K562 (cell line): ENCODE data around the gene C1orf50. TPM values are rescaled to one million over a fixed set of nuclear protein-coding genes. Genes with fewer than 3 reads are reported as not detected.

Experiments used
- FOXK2 ChIP-seq, 2 experiments: fragments of 450-650 bp; IDR thresholded peaks in 1 of 2; conservative IDR thresholded peaks in 1 of 2; 2 replicates each; pipeline ENCODE4 v1.6.1; 2016; ENCODE audit warnings: low read depth in 2 of 2, mild to moderate bottlenecking in 1 of 2
- POLR2AphosphoS2 ChIP-seq: IDR thresholded peaks from 2 replicates; pipeline ENCODE4 v1.6.1; 2012; ENCODE audit warnings: low read length, improper control_type of control experiment
- POLR2G ChIP-seq: fragments of 200-400 bp; formaldehyde crosslinking; IDR thresholded peaks from 2 replicates; pipeline ENCODE4 v1.6.1; 2017; ENCODE audit warnings: low read depth, mild to moderate bottlenecking, antibody characterized with exemption, low read length, moderate library complexity
- SIN3A ChIP-seq, 2 experiments: fragments of 150-350 bp in 1 of 2; IDR thresholded peaks; 2 replicates each; pipeline ENCODE4 v1.6.1; 2011 to 2016; ENCODE audit warnings: borderline replicate concordance in 2 of 2, low read depth in 2 of 2, low read length in 2 of 2, mild to moderate bottlenecking in 2 of 2, moderate library complexity in 2 of 2; ENCODE audit not compliant: control insufficient read depth in 1 of 2
- polyA plus RNA-seq, 8 experiments: library from polyadenylated mRNA; depleted of rRNA in 4 of 8; stranded (reverse) in 5 of 8; unstranded in 3 of 8; fragments of >200 nt; fragmentation: Nextera tagmentation in 2 of 8; fragmentation: Illumina TruSeq in 1 of 8; extraction: Ambion mirVana in 2 of 8; extraction: Trizol in 1 of 8; gene quantifications; 2 replicates each; pipeline versions ENCODE4 v1.2.1 to v1.2.3, GENCODE V29; 2011 to 2014; ENCODE audit warnings: inconsistent platforms in 1 of 8, missing spikeins in 1 of 8
- total RNA-seq, 7 experiments: library from RNA; depleted of rRNA in 6 of 7; stranded (reverse); fragments of >200 nt in 6 of 7; fragmentation: Illumina TruSeq in 2 of 7; extraction: Trizol in 2 of 7; gene quantifications; 2 replicates each; pipeline versions ENCODE4 v1.2.1 to v1.2.3, GENCODE V29; 2011 to 2021; ENCODE audit warnings: low replicate concordance in 1 of 7
- TF ChIP-seq, protein P1 (sequence below), 2 experiments: fragments of 450-650 bp in 1 of 2; sonication (generic) in 1 of 2; formaldehyde crosslinking in 1 of 2; IDR thresholded peaks; 2 replicates each; pipeline versions ENCODE4 v1.7.1 to v1.9.0; 2016 to 2022; ENCODE audit warnings: inconsistent platforms in 1 of 2, mild to moderate bottlenecking in 1 of 2, missing genetic modification reagents in 1 of 2
- TF ChIP-seq, protein P2 (sequence below): fragments of 450-650 bp; conservative IDR thresholded peaks from 2 replicates; pipeline ENCODE4 v1.6.1; 2016; ENCODE audit warnings: missing genetic modification characterization, low read depth, mild to moderate bottlenecking, control low read depth, missing compliant biosample characterization
- TF ChIP-seq, protein P3 (sequence below): fragments of 450-650 bp; IDR thresholded peaks from 2 replicates; pipeline ENCODE4 v1.6.1; 2016; ENCODE audit warnings: missing biosample characterization, missing genetic modification characterization
- TF ChIP-seq, protein P4 (sequence below): sonication (generic); formaldehyde crosslinking; IDR thresholded peaks from 2 replicates; pipeline ENCODE4 v1.8.0; 2022; ENCODE audit warnings: mild to moderate bottlenecking, missing genetic modification reagents

C1orf50 gene
- total and polyA plus RNA-seq, 9 of the 15 experiments (the other 6 are each of a cell fraction or from before 2014, with no cell fraction given): 0.55 to 13.9 (median 5.2) TPM

DNA sequence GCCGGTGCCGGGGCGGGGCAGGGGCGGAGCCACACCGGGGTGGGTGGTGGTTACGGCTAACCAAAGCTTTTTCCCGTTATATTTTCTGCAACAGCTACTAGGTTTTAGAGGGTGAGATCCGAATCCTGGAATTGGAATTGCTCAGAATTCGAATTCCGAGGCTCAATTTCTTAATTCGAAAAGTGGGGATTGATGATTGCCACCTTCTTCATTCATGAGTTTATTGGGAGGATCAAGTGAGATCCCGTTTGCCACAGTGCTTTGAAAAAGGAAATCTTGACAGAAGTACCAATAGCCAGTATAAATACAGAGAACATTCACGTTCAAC lies 50.4 kb downstream of the C1orf50 start (continued):
- TF ChIP-seq, protein P1, sequence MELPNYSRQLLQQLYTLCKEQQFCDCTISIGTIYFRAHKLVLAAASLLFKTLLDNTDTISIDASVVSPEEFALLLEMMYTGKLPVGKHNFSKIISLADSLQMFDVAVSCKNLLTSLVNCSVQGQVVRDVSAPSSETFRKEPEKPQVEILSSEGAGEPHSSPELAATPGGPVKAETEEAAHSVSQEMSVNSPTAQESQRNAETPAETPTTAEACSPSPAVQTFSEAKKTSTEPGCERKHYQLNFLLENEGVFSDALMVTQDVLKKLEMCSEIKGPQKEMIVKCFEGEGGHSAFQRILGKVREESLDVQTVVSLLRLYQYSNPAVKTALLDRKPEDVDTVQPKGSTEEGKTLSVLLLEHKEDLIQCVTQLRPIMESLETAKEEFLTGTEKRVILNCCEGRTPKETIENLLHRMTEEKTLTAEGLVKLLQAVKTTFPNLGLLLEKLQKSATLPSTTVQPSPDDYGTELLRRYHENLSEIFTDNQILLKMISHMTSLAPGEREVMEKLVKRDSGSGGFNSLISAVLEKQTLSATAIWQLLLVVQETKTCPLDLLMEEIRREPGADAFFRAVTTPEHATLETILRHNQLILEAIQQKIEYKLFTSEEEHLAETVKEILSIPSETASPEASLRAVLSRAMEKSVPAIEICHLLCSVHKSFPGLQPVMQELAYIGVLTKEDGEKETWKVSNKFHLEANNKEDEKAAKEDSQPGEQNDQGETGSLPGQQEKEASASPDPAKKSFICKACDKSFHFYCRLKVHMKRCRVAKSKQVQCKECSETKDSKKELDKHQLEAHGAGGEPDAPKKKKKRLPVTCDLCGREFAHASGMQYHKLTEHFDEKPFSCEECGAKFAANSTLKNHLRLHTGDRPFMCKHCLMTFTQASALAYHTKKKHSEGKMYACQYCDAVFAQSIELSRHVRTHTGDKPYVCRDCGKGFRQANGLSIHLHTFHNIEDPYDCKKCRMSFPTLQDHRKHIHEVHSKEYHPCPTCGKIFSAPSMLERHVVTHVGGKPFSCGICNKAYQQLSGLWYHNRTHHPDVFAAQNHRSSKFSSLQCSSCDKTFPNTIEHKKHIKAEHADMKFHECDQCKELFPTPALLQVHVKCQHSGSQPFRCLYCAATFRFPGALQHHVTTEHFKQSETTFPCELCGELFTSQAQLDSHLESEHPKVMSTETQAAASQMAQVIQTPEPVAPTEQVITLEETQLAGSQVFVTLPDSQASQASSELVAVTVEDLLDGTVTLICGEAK (IDR thresholded peaks at IDR 0.05): 0 out of 2 replicates have a peak, but pooled peaks have one; percentile 6
- TF ChIP-seq, protein P1 (CRISPR knock-in tag; IDR thresholded peaks at IDR 0.05): no peak
- TF ChIP-seq, protein P2, sequence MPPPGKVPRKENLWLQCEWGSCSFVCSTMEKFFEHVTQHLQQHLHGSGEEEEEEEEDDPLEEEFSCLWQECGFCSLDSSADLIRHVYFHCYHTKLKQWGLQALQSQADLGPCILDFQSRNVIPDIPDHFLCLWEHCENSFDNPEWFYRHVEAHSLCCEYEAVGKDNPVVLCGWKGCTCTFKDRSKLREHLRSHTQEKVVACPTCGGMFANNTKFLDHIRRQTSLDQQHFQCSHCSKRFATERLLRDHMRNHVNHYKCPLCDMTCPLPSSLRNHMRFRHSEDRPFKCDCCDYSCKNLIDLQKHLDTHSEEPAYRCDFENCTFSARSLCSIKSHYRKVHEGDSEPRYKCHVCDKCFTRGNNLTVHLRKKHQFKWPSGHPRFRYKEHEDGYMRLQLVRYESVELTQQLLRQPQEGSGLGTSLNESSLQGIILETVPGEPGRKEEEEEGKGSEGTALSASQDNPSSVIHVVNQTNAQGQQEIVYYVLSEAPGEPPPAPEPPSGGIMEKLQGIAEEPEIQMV: no peak
- TF ChIP-seq, protein P3, sequence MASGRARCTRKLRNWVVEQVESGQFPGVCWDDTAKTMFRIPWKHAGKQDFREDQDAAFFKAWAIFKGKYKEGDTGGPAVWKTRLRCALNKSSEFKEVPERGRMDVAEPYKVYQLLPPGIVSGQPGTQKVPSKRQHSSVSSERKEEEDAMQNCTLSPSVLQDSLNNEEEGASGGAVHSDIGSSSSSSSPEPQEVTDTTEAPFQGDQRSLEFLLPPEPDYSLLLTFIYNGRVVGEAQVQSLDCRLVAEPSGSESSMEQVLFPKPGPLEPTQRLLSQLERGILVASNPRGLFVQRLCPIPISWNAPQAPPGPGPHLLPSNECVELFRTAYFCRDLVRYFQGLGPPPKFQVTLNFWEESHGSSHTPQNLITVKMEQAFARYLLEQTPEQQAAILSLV (tag): no peak
- TF ChIP-seq SIN3A (IDR thresholded peaks at IDR 0.05; ENCODE audit: borderline replicate concordance in 2 of 2, control insufficient read depth in 1 of 2, low read depth in 2 of 2, low read length in 2 of 2): 0 out of 4 replicates have a peak, but pooled peaks of 1 of the 2 experiments have one; percentile 5
- no peak for TF ChIP-seq POLR2AphosphoS2
- TF ChIP-seq, protein P4, sequence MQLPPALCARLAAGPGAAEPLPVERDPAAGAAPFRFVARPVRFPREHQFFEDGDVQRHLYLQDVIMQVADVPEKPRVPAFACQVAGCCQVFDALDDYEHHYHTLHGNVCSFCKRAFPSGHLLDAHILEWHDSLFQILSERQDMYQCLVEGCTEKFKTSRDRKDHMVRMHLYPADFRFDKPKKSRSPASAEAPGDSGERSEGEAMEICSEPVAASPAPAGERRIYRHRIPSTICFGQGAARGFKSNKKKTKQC: no peak
- no peak for TF ChIP-seq FOXK2 (conservative IDR thresholded peaks at IDR 0.05 in 1 of 2, IDR thresholded peaks at IDR 0.05 in 1 of 2; ENCODE audit: low read depth in 2 of 2)
- no peak for TF ChIP-seq POLR2G
